MG63 (cell line): ENCODE data around the gene UBE4B. TPM values are rescaled to one million over a fixed set of nuclear protein-coding genes. Genes with fewer than 3 reads are reported as not detected.

Source experiments
- DNase-seq: peaks from one replicate; pipeline ENCODE4 v3.0.0-alpha.2; 2020
- H3K27me3 ChIP-seq: fragments of 250-450 bp; sonication (Bioruptor Pico); 2 replicates; pipeline ENCODE4 v1.5.1; 2020; ENCODE audit warnings: mild to moderate bottlenecking, moderate library complexity
- H3K36me3 ChIP-seq: fragments of 250-450 bp; sonication (Bioruptor Pico); 2 replicates; pipeline ENCODE4 v1.5.1; 2020; ENCODE audit warnings: mild to moderate bottlenecking, moderate library complexity
- H3K4me3 ChIP-seq: fragments of 250-450 bp; sonication (Bioruptor Pico); 2 replicates; pipeline ENCODE4 v1.5.1; 2020; ENCODE audit warnings: mild to moderate bottlenecking, moderate library complexity
- H3K9me3 ChIP-seq: fragments of 250-450 bp; sonication (Bioruptor Pico); 2 replicates; pipeline ENCODE4 v1.5.1; 2020; ENCODE audit warnings: mild to moderate bottlenecking, moderate library complexity
- total RNA-seq: library from RNA; depleted of rRNA; stranded (reverse); fragments of >200 nt; shearing (Covaris generic); gene quantifications from 2 replicates; pipeline ENCODE4 v1.2.3, GENCODE V29; 2014; ENCODE audit warnings: low replicate concordance

UBE4B gene
- total RNA-seq, 1 experiment from 2014 or later: 13.5 TPM

- Histone ChIP-seq H3K9me3 (no peaks in the 10 kb centered on the region), H3K27me3 (no peaks in the 10 kb centered on the region), H3K4me3 (no peak overlapping the region), H3K36me3 (peaks cover 44% of the 10 kb centered on the region)
- DNase-seq: peak; percentile 38
Measured at GRCh38 chr1:10117865-10118264, 85.1 kb downstream of the UBE4B start.

DNA sequence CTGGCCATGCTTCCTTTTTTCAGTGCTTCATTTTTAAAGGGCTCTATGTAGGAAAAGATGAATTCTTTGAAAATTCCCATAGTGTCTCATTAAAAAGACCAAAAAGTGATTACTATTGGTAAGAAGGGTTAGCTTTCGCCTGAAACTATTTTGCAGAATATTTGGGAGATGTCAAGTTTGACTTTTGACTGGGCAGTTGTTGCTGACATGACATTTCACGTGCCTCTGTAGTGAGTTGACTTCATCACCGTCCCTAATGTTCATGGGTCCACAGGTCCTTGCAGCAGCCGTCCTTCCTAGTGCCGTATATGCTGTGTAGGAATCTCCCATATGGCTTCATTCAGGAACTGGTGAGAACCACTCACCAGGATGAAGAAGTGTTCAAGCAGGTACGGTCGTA is 88.9 kb downstream of the UBE4B start:
- no peaks in the 10 kb centered on the region for H3K27me3 ChIP-seq
- no peak overlapping the region for H3K4me3 ChIP-seq
- H3K9me3 ChIP-seq: no peaks in the 10 kb centered on the region
- no peak for DNase-seq
- H3K36me3 ChIP-seq: peaks cover 43% of the 10 kb centered on the region

DNA sequence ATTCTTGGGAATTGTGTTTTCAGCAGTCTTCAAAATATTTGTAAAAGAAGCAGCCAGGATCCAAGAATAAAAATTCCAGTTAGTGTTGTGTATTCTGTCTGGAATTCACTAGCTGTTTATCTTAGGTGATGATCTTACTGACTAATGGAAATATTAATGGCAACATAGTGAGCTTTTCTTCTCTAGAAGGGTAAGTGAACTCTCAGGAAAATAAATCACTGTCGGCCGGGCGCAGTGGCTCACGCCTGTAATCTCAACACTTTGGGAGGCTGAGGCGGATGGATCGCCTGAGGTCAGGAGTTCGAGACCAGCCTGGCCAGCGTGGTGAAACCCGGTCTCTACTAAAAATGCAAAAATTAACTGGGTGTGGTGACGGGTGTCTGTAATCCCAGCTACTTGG is 90.2 kb downstream of the UBE4B start:
- no peak overlapping the region for H3K4me3 ChIP-seq
- H3K36me3 ChIP-seq: peaks cover 44% of the 10 kb centered on the region
- no peaks in the 10 kb centered on the region for H3K27me3 ChIP-seq
- DNase-seq: peak; percentile 37
- H3K9me3 ChIP-seq: no peaks in the 10 kb centered on the region

DNA sequence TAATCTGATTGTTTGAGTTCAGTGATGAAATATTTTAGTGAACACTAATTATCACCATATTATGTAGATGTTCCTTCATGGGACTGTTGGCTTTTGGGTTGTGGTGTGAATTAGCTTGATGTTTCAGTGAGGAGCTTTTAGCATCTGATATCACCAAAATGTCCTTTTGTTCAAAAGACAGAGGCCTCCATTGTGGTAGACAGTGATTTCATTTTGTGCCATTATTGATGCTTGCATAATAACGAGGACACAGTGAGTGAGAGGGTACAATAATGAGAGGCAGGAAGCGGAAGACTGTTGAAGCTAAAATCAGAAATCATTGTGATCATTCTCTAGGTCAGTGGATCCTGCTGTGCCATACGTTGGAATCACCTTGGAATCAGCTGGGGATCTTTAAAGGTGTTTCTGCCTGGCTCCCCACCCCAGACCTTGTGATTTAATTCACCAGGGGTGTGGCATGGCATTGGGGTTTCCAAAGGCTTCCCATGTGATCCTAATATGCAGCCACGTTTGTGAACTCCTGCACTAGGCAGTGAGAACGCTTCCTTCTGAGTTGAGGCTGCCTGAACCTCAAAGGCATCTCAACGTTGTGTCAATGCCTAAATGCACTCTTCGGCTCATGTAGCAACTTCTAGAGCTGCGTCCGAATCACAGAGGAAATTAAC is 95.5 kb downstream of the UBE4B start:
- Histone ChIP-seq H3K27me3 (no peaks in the 10 kb centered on the region), H3K9me3 (no peaks in the 10 kb centered on the region), H3K4me3 (no peak overlapping the region), H3K36me3 (peaks cover 49% of the 10 kb centered on the region)
- DNase-seq: no peak

- no peaks in the 10 kb centered on the region for H3K9me3 ChIP-seq
- H3K36me3 ChIP-seq: peaks cover 53% of the 10 kb centered on the region
- H3K4me3 ChIP-seq: no peak overlapping the region
- H3K27me3 ChIP-seq: no peaks in the 10 kb centered on the region
- DNase-seq: no peak
Measured at GRCh38 chr1:10132316-10132715, 99.6 kb downstream of the UBE4B start.

DNA sequence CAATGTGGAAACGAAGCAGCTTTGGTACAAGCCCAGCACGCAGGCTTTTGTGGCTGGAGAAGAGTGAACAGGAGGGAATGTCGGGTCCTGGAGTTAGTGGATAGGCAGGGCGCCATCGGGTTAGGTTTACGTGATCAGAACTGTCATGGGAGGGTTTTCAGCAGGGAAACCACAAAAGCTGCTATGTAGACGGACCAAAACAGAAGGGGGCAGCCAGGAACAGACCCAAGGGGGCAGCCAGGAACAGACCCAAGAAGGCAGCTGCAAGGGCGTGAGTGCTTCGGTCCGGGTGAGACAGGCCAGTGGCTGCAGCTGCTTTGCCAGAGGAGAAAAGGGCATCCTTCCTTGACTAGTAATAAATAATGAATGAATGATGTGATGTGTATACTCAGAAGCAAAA is 100.1 kb downstream of the UBE4B start:
- Histone ChIP-seq H3K9me3 (no peaks in the 10 kb centered on the region), H3K4me3 (no peak overlapping the region), H3K36me3 (peaks cover 50% of the 10 kb centered on the region), H3K27me3 (no peaks in the 10 kb centered on the region)
- DNase-seq: no peak

DNA sequence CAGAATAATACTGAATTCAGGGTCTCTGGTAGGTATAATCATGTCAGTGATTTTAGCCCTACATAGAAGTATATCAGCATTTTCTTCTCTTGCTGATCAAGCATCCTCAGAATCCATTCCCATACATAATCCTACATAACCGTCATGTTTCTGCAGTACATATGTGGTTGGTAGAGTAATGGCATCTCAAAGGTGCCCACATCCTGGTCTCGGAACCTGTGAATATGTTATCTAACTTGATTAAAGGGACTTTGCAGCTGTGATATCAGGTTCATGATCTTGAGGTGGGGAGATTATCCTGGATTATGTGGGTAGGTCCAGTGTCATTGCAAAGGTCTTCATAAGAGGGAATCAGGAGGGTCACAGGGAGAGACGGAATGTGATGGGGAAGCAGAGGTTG is 108.2 kb downstream of the UBE4B start:
- H3K27me3 ChIP-seq: no peaks in the 10 kb centered on the region
- DNase-seq: no peak
- H3K9me3 ChIP-seq: no peaks in the 10 kb centered on the region
- H3K36me3 ChIP-seq: peaks cover 14% of the 10 kb centered on the region
- no peak overlapping the region for H3K4me3 ChIP-seq

- DNase-seq: no peak
- peaks cover 13% of the 10 kb centered on the region for H3K36me3 ChIP-seq
- no peaks in the 10 kb centered on the region for H3K27me3 ChIP-seq
- H3K9me3 ChIP-seq: no peaks in the 10 kb centered on the region
- H3K4me3 ChIP-seq: no peak overlapping the region
Measured at GRCh38 chr1:10143961-10144485, 111.3 kb downstream of the UBE4B start.

- no peaks in the 10 kb centered on the region for H3K9me3 ChIP-seq
- no peak for DNase-seq
- H3K27me3 ChIP-seq: no peaks in the 10 kb centered on the region
- H3K36me3 ChIP-seq: peaks cover 8% of the 10 kb centered on the region
- no peak overlapping the region for H3K4me3 ChIP-seq
Measured at GRCh38 chr1:10146391-10146790, 113.6 kb downstream of the UBE4B start.

DNA sequence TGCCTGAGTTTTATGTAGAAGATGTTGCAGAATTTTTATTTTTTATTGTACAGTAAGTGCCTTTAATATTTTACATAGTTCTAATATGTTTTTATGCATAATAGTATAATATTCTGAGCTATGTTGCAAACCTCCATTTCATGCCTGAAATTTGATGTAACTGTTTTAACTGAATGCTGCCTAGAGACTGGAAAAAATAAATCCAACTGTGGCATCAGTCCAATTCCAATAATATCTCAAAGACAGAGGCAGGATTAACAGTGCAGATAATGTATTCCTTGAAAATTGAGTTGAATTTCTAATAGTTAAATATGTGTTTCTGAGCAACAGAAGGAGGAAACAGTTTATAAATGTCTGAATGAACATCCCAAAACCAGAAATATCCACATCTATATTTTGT is 116.5 kb downstream of the UBE4B start:
- Histone ChIP-seq H3K27me3 (no peaks in the 10 kb centered on the region), H3K36me3 (peaks cover 4% of the 10 kb centered on the region), H3K4me3 (no peak overlapping the region), H3K9me3 (no peaks in the 10 kb centered on the region)
- no peak for DNase-seq

DNA sequence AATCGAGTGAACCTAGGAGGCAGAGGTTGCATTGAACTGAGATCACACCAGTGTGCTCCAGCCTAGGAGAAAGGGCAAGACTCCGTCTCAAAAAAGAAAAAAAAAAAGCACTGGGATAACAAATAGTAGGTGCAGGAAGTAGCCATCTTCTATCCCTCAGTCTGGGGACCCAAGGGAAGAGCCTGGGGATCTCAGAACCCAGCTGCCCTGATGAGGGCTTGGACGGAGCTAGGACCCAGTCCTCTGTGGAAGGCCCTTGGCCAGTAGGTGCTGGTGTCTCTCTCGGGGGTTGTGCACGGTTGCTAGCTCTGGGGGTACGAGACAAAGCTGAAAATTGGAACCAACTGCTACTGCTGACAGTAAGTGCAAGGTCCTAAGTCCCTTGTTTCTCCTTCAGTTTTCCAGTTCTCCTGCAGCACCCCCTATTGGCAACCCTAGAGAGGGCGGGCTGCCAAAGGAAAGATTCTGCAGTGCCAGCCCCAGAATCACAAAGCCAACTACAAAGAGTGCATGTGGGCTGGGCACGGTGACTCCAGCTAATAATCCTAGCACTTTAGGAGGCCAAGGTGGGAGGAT is 120.0 kb downstream of the UBE4B start:
- Histone ChIP-seq H3K36me3 (peaks cover 6% of the 10 kb centered on the region), H3K27me3 (no peaks in the 10 kb centered on the region), H3K9me3 (no peaks in the 10 kb centered on the region), H3K4me3 (no peak overlapping the region)
- peak; percentile 34 for DNase-seq

DNA sequence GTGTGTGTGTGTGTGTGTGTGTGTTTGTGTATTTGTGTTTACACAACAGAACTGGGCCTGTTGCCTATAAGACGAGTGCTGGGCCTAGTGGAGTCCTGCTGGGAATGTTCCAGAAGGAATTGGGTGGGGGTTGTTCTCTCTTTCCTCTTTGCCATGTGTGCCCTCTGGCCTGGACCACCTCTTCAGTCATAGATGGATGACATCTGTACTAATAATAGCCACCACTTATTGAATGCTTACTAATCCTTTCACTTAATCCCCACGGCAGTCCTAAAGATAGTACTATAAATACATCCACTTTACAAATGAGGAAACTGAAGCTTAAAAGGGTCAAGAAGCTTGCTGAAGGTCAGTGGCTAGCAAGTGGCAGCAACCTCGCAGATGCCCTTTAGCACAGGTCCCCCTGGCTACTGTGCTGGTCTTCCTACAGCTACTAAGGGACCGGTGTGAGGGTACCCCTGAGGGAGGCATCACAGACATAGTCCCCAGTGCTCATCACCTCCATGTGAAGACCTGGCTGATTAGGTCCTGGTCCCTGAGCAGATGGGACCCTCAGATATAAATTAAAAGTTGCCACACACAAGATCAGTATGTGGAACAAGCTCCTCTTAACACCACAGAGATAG is 122.4 kb downstream of the UBE4B start:
- Histone ChIP-seq H3K9me3 (no peaks in the 10 kb centered on the region), H3K27me3 (no peaks in the 10 kb centered on the region), H3K36me3 (peaks cover 6% of the 10 kb centered on the region), H3K4me3 (no peak overlapping the region)
- DNase-seq: no peak

GRCh38 chr1:10160173-10160572 is 127.4 kb downstream of the UBE4B start:
- no peak for DNase-seq
- no peak overlapping the region for H3K4me3 ChIP-seq
- peaks cover 18% of the 10 kb centered on the region for H3K36me3 ChIP-seq
- no peaks in the 10 kb centered on the region for H3K9me3 ChIP-seq
- H3K27me3 ChIP-seq: no peaks in the 10 kb centered on the region

DNA sequence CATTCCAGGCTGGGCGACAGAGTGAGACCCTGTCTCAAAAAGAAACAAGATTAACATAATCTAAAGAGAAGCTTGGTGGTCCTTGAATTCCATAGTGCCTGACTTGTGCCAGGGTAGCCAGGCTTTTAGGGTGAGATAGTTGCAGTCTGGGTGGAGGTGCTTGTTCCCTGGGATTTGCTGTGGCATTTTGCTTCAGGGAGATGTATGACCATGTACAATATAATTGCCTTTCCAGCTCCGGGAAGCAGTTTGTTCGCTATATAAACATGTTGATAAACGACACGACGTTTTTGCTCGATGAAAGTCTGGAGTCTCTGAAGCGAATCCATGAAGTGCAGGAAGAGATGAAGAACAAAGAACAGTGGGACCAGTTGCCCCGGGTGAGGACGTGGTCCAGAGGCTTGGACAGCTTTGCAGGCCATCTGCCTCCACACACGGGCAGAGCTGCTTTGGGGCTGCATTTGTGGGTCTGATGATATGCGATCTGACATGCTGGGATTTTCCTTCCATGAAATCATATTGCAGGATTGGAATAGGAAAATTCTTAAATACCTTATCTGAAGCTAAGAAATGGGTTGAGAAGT is 128.2 kb downstream of the UBE4B start:
- no peak overlapping the region for H3K4me3 ChIP-seq
- no peaks in the 10 kb centered on the region for H3K27me3 ChIP-seq
- H3K36me3 ChIP-seq: peaks cover 21% of the 10 kb centered on the region
- no peak for DNase-seq
- no peaks in the 10 kb centered on the region for H3K9me3 ChIP-seq

GRCh38 chr1:10161541-10162290 is 129.0 kb downstream of the UBE4B start:
- no peak for DNase-seq
- peaks cover 22% of the 10 kb centered on the region for H3K36me3 ChIP-seq
- no peak overlapping the region for H3K4me3 ChIP-seq
- no peaks in the 10 kb centered on the region for H3K9me3 ChIP-seq
- no peaks in the 10 kb centered on the region for H3K27me3 ChIP-seq

DNA sequence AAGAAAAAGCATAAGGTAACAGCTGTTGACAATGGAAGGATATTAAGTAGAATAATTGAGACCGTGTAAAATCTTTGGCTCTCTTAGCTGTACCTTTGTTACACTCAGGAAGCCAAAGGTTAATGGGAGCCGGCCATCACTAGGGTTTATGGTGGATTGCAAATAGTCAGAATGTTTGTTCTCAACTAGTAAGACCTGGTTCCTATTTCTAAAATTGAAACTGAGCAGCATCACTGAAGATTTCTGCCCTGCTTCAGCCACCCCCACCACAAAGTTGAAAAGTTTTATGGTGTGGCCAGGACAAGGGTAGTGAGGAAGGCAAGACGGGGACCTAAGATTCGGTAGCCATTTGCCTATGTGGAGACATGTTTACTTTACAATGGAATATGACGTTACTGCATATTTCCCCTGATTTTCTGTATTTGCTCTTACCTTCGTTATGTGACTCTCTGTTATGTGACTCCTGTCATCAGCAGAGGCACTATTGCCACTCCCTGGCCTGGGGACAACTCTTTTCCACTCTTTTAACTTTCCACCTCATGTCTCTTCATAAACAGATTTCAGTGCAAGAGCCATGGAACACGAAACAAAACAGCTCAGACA is 136.3 kb downstream of the UBE4B start:
- Histone ChIP-seq H3K27me3 (no peaks in the 10 kb centered on the region), H3K36me3 (peaks cover 49% of the 10 kb centered on the region), H3K9me3 (no peaks in the 10 kb centered on the region), H3K4me3 (no peak overlapping the region)
- DNase-seq: no peak

DNA sequence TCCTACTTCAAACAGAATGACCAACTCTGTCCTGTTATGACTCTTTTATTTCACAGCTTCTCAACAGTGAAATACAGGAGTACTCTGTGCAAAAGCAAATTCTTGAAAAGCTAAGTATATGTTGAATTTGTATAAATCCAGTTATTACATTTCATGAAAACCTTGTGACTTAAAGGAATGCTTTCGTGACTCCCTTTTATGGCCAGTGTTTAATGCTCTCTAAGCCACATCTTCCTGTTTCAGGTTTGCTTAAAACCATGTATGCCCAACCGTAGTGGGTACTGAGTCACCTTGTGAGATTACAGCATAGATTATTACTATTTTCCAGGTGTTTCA is 137.4 kb downstream of the UBE4B start:
- Histone ChIP-seq H3K27me3 (no peaks in the 10 kb centered on the region), H3K4me3 (no peak overlapping the region), H3K9me3 (no peaks in the 10 kb centered on the region), H3K36me3 (peaks cover 46% of the 10 kb centered on the region)
- no peak for DNase-seq
